ENCODE data around the gene NMU. TPM values are rescaled to one million over a fixed set of nuclear protein-coding genes. Genes with fewer than 3 reads are reported as not detected.

The NMU gene
- total and polyA plus RNA-seq, 9 of the 15 experiments (the other 6 are each of a cell fraction or from before 2014, with no cell fraction given): 73.8 to 846 (median 599) TPM

DNA sequence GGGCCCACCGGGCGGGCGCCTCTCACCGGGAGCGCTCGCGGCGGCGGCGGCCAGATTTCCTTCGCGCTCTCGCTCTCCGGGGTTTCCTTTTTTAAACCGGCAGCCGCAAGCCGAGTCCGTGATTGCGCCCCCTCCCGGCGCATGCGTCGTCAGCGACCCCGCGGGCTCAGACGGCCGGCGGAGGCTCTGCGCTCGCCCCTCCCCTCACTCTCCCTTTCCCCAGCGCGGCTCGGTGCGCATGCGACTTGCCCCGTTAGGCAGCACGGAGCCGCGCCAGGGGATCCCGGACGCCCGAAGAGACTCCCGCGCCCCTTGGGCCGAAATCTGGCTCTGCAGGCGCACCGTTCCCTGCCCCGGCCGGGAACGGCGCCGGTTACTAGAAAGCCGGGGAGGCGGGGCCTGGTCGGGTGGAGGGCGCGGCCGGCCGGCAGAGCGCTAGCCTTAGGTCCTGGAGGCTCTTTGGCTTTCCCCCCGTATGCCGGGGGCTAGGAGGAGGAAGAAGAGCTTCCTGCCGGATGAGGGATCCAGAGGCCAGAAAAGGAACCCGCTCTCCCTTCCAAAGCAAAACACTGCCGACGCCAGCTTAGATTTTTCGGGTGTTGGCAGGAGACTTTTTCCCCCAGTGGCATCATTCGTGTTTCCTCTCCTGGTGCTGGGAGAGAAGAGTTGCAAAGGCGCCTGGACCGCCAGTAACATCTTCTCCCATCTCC, 89.2 kb downstream of the NMU start, which contains the start of gene CLOCK (continued):
- TF ChIP-seq BRF1 (IDR thresholded peaks at IDR 0.05; ENCODE audit: borderline replicate concordance, extremely low read depth, insufficient read length) (no peak), BACH1 (tag; IDR thresholded peaks at IDR 0.05) (no peak), ZBTB2 (IDR thresholded peaks at IDR 0.05) (peak; percentile 71; the same call in 1 of the 2 replicates), ZNF75A (CRISPR knock-in tag; IDR thresholded peaks at IDR 0.05) (no peak), FIP1L1 (IDR thresholded peaks at IDR 0.05; ENCODE audit: low read depth, low read length, poor library complexity, severe bottlenecking) (peak; percentile 95), ZNF184 (CRISPR knock-in tag; IDR thresholded peaks at IDR 0.05) (no peak), MBD2 (IDR thresholded peaks at IDR 0.05; ENCODE audit: borderline replicate concordance, low read depth) (no peak), RFX1 (IDR thresholded peaks at IDR 0.05) (no peak), DPF2 (IDR thresholded peaks at IDR 0.05) (no peak), FOXK1 (CRISPR knock-in tag; IDR thresholded peaks at IDR 0.05; ENCODE audit: borderline replicate concordance) (no peak), MIER1 (IDR thresholded peaks at IDR 0.05; ENCODE audit: low read depth) (no peak), DNMT1 (IDR thresholded peaks at IDR 0.05) (no peak), HNRNPLL (IDR thresholded peaks at IDR 0.05; ENCODE audit: low read depth, low read length, poor library complexity, severe bottlenecking) (peak; percentile 66), PURB (CRISPR knock-in tag; IDR thresholded peaks at IDR 0.05; ENCODE audit: low read depth) (no peak), LCOR (CRISPR knock-in tag; IDR thresholded peaks at IDR 0.05) (peak; percentile 68; the same call in 1 of the 2 replicates), ZNF583 (CRISPR knock-in tag; IDR thresholded peaks at IDR 0.05) (no peak), ZNF431 (CRISPR knock-in tag; IDR thresholded peaks at IDR 0.05) (peak; percentile 63; the same call in 1 of the 2 replicates), GABPB2 (CRISPR knock-in tag; conservative IDR thresholded peaks at IDR 0.05) (no peak), NFIX (CRISPR knock-in tag; IDR thresholded peaks at IDR 0.05; ENCODE audit: low read depth) (no peak), ETV1 (tag; conservative IDR thresholded peaks at IDR 0.05; ENCODE audit: low read depth) (no peak)
- TF ChIP-seq, protein P1, sequence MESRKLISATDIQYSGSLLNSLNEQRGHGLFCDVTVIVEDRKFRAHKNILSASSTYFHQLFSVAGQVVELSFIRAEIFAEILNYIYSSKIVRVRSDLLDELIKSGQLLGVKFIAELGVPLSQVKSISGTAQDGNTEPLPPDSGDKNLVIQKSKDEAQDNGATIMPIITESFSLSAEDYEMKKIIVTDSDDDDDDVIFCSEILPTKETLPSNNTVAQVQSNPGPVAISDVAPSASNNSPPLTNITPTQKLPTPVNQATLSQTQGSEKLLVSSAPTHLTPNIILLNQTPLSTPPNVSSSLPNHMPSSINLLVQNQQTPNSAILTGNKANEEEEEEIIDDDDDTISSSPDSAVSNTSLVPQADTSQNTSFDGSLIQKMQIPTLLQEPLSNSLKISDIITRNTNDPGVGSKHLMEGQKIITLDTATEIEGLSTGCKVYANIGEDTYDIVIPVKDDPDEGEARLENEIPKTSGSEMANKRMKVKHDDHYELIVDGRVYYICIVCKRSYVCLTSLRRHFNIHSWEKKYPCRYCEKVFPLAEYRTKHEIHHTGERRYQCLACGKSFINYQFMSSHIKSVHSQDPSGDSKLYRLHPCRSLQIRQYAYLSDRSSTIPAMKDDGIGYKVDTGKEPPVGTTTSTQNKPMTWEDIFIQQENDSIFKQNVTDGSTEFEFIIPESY (CRISPR knock-in tag; IDR thresholded peaks at IDR 0.05): no peak
- TF ChIP-seq, protein P2, sequence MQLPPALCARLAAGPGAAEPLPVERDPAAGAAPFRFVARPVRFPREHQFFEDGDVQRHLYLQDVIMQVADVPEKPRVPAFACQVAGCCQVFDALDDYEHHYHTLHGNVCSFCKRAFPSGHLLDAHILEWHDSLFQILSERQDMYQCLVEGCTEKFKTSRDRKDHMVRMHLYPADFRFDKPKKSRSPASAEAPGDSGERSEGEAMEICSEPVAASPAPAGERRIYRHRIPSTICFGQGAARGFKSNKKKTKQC (CRISPR knock-in tag; IDR thresholded peaks at IDR 0.05): peak; percentile 67; the same call in 1 of the 2 replicates

Measured in K562 (cell line).